ENCODE data around the gene RHCG.

RHCG gene

GRCh38 chr15:89502867-89503595, 6.6 kb upstream of the RHCG start:
- DNase-seq: no peak

GRCh38 chr15:89501646-89502045, 5.3 kb upstream of the RHCG start:
- DNase-seq: no peak

- DNase-seq: no peak
These were observed 4.3 kb upstream of the RHCG start for GRCh38 chr15:89500397-89501270.

DNA sequence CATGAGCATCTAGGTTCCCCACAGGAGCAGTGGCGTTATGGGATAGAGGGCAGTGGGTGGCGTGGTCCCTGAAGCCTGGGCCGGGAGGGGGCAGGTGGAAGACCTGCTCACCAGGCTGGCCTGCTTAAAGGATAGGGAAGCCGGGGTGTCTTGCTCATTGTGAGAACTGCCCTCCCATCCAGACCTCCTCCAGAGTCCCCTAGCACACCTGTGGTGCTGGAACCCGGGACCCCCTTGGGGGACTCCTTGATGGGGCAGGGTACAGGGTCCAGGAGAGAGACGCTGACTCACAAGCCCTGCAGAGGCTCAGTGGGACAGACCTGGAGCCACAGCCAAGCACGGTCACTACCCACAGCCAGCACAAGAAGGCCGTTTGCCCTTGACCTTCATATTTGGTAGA, 2.8 kb upstream of the RHCG start:
- DNase-seq: no peak

DNA sequence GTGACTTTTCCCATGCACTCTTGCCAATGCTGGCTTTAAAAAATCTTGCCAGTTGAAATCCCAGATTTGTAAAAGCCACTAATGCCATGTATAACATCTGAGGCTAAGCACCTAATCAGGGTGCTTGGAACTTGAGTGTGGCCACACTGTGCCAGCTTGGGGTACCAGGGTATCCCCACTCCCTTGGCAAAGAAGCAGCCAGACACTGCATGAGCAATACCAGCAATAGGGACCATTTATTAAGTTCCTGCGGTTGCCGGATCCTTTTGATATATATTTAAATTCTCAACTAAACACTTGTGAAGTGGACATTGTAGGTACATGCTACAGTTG, 2.2 kb upstream of the RHCG start:
- DNase-seq: no peak

DNA sequence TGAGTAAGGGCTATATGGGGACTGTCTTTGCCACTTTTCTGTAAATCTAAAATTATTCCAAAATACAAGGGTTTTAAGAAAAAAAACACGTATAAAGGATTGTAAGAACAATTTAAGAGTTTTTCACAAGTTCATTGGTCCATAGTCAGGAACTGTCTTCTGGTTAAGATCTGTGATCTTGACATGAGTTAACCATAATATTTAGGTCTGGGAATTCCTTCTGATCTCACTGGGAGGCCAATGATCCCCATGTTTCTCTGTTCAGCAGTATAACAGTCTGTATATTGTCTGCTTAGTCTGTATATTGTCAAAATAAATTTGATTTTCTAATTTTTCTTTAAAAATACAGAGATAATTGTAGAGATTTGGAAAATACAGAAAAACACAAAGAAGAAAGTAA, 848 bp upstream of the RHCG start:
- DNase-seq: no peak

DNA sequence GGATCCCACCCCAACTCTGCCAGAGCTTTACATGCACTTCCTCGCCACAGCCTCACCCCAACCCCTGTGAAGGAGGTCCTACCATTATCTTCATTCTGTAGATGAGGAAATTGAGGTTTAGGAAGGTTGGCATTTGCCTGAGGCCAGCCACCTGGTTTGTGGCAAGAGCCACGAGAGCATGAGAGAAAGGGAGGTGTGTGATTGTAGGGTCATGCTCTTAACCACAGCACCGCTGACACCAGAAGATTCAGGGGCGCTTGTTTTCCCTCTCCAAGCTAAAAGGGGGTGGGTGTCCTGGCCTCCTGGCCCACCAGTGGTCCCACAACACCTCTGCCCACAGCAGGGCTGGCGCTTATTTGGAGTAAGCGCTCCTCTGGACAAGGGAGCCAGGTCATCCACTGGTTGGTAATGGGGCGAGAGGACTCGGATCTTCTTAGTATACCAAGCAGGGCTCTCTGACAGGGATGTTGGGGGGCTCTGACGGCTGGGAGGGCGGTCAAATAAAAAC, 691 bp downstream of the RHCG start:
- no peak for DNase-seq

- no peak for DNase-seq
These were observed 1.3 kb downstream of the RHCG start for GRCh38 chr15:89494941-89495637.

DNA sequence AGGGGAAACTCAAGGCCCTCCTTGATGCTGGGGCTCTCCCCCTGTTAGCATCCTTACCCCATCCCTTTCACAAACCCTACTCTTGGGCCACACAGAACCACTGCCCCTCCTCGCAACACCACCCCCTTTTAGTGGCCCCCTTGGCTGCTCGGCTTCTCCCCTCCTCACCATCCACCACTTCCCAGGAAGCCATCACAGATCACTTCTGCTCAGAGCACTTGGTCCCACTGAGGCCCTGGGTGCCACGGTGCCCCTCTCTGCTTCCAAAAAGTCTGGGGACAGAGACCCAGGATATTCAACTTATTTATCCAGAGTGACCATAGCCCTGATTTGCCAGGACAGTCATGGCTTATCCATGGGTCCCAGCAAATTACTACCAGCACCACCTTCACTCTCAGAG, 2.4 kb downstream of the RHCG start:
- DNase-seq: no peak

GRCh38 chr15:89492934-89493631, 3.3 kb downstream of the RHCG start:
- DNase-seq: no peak

GRCh38 chr15:89492111-89492641, 4.2 kb downstream of the RHCG start:
- DNase-seq: no peak

GRCh38 chr15:89490814-89491315, 5.5 kb downstream of the RHCG start:
- DNase-seq: no peak

- no peak for DNase-seq
These were observed 6.1 kb downstream of the RHCG start for GRCh38 chr15:89490081-89490813.

DNA sequence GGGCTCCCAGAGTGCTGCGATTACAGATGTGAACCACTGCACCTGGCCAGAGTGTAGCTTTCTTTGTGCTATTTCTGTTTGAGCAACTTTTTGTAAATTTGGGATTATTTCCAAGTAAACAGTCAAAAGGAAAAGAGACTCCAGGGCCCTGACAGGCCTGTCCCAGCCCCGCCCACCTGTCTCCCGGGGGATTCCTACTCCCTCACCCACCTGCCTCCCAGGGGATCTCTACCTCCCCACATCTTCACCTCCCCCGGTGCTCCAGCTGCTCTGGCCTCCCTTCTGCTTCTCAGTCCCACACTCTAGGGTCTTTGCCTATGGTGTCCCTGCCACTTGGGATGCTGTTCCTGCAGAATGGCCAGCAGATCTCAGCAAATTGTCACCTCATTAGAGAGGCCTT, 7.0 kb downstream of the RHCG start:
- DNase-seq: no peak

DNA sequence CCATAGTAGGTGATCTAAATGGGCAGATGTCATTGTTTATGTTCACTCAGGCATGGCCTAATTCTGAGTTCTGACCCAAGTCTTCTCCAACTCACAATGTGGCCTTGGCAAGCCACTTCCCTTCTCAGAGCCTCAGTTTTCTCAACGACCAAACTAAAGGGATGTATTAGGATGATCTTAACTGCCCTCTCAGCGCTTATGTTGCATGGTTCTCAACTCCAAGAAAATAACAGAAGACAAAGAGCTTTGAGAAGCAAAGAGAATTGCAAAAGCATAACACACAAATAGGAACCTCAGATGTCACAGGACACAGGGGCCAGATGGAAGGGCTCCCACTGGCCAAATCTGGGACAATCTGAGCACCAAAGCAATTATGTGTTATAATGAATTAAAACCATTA, 8.6 kb downstream of the RHCG start:
- DNase-seq: no peak

GRCh38 chr15:89486726-89487050, 9.7 kb downstream of the RHCG start:
- no peak for DNase-seq

- no peak for DNase-seq
These were observed 13.3 kb downstream of the RHCG start for GRCh38 chr15:89483079-89483478.

DNA sequence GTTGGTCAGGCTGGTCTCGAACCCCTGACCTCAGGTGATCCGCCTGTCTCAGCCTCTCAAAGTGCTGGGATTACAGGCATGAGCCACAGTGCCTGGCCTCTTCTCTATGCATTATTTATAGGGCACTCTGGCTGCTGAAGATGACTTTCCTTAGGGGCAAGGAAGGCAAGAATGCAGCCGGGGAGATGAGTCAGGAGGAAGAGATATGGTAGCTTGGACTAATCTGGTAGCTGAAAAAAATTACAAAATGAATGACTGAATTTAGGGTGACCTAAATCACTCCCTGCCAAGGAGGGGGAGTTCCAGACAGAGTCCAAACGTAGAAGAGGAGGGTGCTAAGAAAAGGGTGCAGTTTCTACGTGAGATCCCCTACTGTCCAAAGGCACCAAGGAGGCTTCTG, 14.2 kb downstream of the RHCG start:
- no peak for DNase-seq

- no peak for DNase-seq
These were observed 15.9 kb downstream of the RHCG start for GRCh38 chr15:89480505-89480904.

GRCh38 chr15:89479173-89479572, 17.2 kb downstream of the RHCG start:
- no peak for DNase-seq

GRCh38 chr15:89477411-89478242, 18.8 kb downstream of the RHCG start:
- DNase-seq: no peak
